Endothelial cell of umbilical vein (primary cell): Measurements from ENCODE around the gene AMELY. TPM values are rescaled to one million over a fixed set of nuclear protein-coding genes. Genes with fewer than 3 reads are reported as not detected.

Source experiments
- BruUV-seq: library from RNA; stranded (reverse); fragments of 400-500 nt; replicated peaks from 2 replicates; lab custom pipeline; 2021; lab: Mats Ljungman, UMichigan
- CTCF ChIA-PET: fragments of 300-600, 350-600 bp; sonication (Branson Sonifier 250); formaldehyde crosslinking; loops from one replicate; lab custom pipeline; 2021; ENCODE audit warnings: antibody characterized with exemption, inconsistent platforms; lab: Charles Lee
- POLR2A ChIA-PET: fragments of 300-600, 350-600 bp; sonication (Branson Sonifier 250); formaldehyde crosslinking; loops from one replicate; lab custom pipeline; 2021; ENCODE audit warnings: antibody characterized with exemption, inconsistent platforms; lab: Charles Lee
- DNase-seq: peaks from one replicate; pipeline ENCODE4 v3.0.0-alpha.2; 2011; ENCODE audit warnings: low read depth, low spot score
- FAIRE-seq: peaks from 2 replicates; lab custom pipeline; 2011; peaks lifted over from hg19 to GRCh38; lab: Jason Lieb, UNC
- H2AFZ ChIP-seq: 2 replicates; pipeline ENCODE4 v1.6.0; 2012; ENCODE audit warnings: low read depth, low read length, control low read depth, inconsistent platforms
- H3K27ac ChIP-seq: 2 replicates; pipeline ENCODE4 v1.5.1; 2011; ENCODE audit warnings: low read depth, mild to moderate bottlenecking, control low read depth, low read length, moderate library complexity; ENCODE audit not compliant: insufficient read depth
- H3K27me3 ChIP-seq, 2 experiments: 2 replicates each; pipeline versions ENCODE4 v1.6.0 to v1.6.1; 2011; ENCODE audit warnings: low read length in 2 of 2, mixed read lengths in 1 of 2; ENCODE audit not compliant: control insufficient read depth in 2 of 2, insufficient read depth in 2 of 2
- H3K36me3 ChIP-seq, 2 experiments: 2 replicates in 1 of 2; 3 replicates in 1 of 2; pipeline ENCODE4 v1.5.1; 2011; ENCODE audit warnings: low read length in 2 of 2, mild to moderate bottlenecking in 1 of 2, moderate library complexity in 1 of 2; ENCODE audit not compliant: control insufficient read depth in 2 of 2, insufficient read depth in 2 of 2; ENCODE audit errors: extremely low read depth in 1 of 2
- H3K4me1 ChIP-seq: 3 replicates; pipeline ENCODE4 v1.5.1; 2011; ENCODE audit warnings: mild to moderate bottlenecking, low read length; ENCODE audit not compliant: control insufficient read depth, insufficient read depth; ENCODE audit errors: extremely low read depth
- H3K4me2 ChIP-seq: 2 replicates; pipeline ENCODE4 v1.6.1; 2011; ENCODE audit warnings: low read length, control low read depth, mixed read lengths; ENCODE audit not compliant: insufficient read depth
- H3K4me3 ChIP-seq, 3 experiments: fragments of 200-600 bp in 1 of 3; sonication (generic), shearing (Covaris generic) in 1 of 3; replicated peaks in 1 of 3; 2 replicates each; pipeline ENCODE4 v1.5.1; 2011 to 2016; ENCODE audit warnings: control low read depth in 3 of 3, low read length in 3 of 3, mild to moderate bottlenecking in 2 of 3, inconsistent platforms in 1 of 3, low read depth in 1 of 3, moderate library complexity in 1 of 3; ENCODE audit not compliant: insufficient read depth in 1 of 3
- H3K79me2 ChIP-seq: 2 replicates; pipeline ENCODE4 v1.6.0; 2012; ENCODE audit warnings: low read length, inconsistent platforms; ENCODE audit not compliant: control insufficient read depth, insufficient read depth
- H3K9ac ChIP-seq: replicated peaks from 2 replicates; pipeline ENCODE3; 2011; ENCODE audit warnings: low read length, control low read depth; ENCODE audit not compliant: insufficient read depth; ENCODE audit errors: extremely low read depth
- H3K9me1 ChIP-seq: replicated peaks from 3 replicates; pipeline ENCODE4 v1.6.0; 2011; ENCODE audit warnings: mild to moderate bottlenecking, low read length; ENCODE audit not compliant: control insufficient read depth, insufficient read depth; ENCODE audit errors: extremely low read depth
- H3K9me3 ChIP-seq: replicated peaks from 2 replicates; pipeline ENCODE4 v1.5.1; 2012; ENCODE audit warnings: low read length, inconsistent platforms; ENCODE audit not compliant: control insufficient read depth, insufficient read depth
- H4K20me1 ChIP-seq: replicated peaks from 2 replicates; pipeline ENCODE3; 2011; ENCODE audit warnings: mild to moderate bottlenecking, low read length; ENCODE audit not compliant: control insufficient read depth, insufficient read depth; ENCODE audit errors: extremely low read depth
- EZH2 ChIP-seq: IDR thresholded peaks from 2 replicates; pipeline ENCODE4 v1.6.1; 2012; ENCODE audit warnings: borderline replicate concordance, low read depth, mild to moderate bottlenecking, moderate library complexity, low read length, inconsistent platforms; ENCODE audit not compliant: severe bottlenecking
- FOS ChIP-seq: IDR thresholded peaks from 2 replicates; pipeline ENCODE4 v1.6.1; 2011; ENCODE audit warnings: mild to moderate bottlenecking, low read length, moderate library complexity, borderline replicate concordance; ENCODE audit not compliant: insufficient read depth
- GATA2 ChIP-seq: IDR thresholded peaks from 2 replicates; pipeline ENCODE4 v1.7.0; 2011; ENCODE audit warnings: low read depth, mild to moderate bottlenecking, moderate library complexity, mixed read lengths, low read length; ENCODE audit not compliant: insufficient read length, insufficient read depth
- JUN ChIP-seq: IDR thresholded peaks from 2 replicates; pipeline ENCODE4 v1.6.1; 2011; ENCODE audit warnings: borderline replicate concordance, low read depth; ENCODE audit not compliant: insufficient read length, insufficient read depth
- MYC ChIP-seq: IDR thresholded peaks from one replicate; pipeline ENCODE4 v1.6.1; 2011; ENCODE audit warnings: mild to moderate bottlenecking, low read depth, low read length
- POLR2A ChIP-seq: IDR thresholded peaks from 2 replicates; pipeline ENCODE4 v1.6.1; 2012; ENCODE audit warnings: low read depth, mild to moderate bottlenecking, control low read depth, low read length
- POLR2AphosphoS5 ChIP-seq: IDR thresholded peaks from 2 replicates; pipeline ENCODE4 v1.6.1; 2012; ENCODE audit warnings: low read depth, mild to moderate bottlenecking, control low read depth, low read length, moderate library complexity; ENCODE audit not compliant: insufficient read depth
- dilution Hi-C: fragments of 300-500 bp; cut with MboI; formaldehyde crosslinking; loops from one replicate; pipeline ENCODE4 v1.15.0; 2019; ENCODE audit warnings: low sequenced_read_pairs; ENCODE audit not compliant: extremely low pct_ligation_motif_present
- intact Hi-C: fragments of 100-400 bp; cut with micrococcal nuclease; formaldehyde crosslinking; loops from one replicate; pipeline ENCODE4 v1.10.0; 2022
- polyA plus RNA-seq, 4 experiments: library from polyadenylated mRNA; depleted of rRNA in 3 of 4; stranded (reverse) in 3 of 4; unstranded in 1 of 4; fragments of >200 nt; gene quantifications; 2 replicates each; pipeline versions ENCODE4 v1.2.1 to v1.2.3, GENCODE V29; 2011 to 2012; ENCODE audit warnings: missing spikeins in 1 of 4
- total RNA-seq: library from RNA; stranded (reverse); gene quantifications from 2 replicates; pipeline ENCODE4 v1.2.3, GENCODE V29; 2021
- TF ChIP-seq, protein P1 (sequence below): IDR thresholded peaks from 2 replicates; pipeline ENCODE4 v1.6.1; 2011; ENCODE audit not compliant: insufficient read depth, insufficient read length
- TF ChIP-seq, protein P2 (sequence below), 2 donors: IDR thresholded peaks; 1 replicate in 1 of 2; 2 replicates in 1 of 2; pipeline ENCODE4 v1.5.1; 2011; ENCODE audit warnings: low read length in 2 of 2, mild to moderate bottlenecking in 2 of 2, moderate library complexity in 2 of 2, control low read depth in 1 of 2, inconsistent platforms in 1 of 2, low read depth in 1 of 2; ENCODE audit not compliant: insufficient read depth in 1 of 2; ENCODE audit errors: extremely low read depth in 1 of 2

Gene AMELY
- total and polyA plus RNA-seq, 2 donors (not counting 3 experiments of a cell fraction or from before 2014, with no cell fraction given): not detected

DNA sequence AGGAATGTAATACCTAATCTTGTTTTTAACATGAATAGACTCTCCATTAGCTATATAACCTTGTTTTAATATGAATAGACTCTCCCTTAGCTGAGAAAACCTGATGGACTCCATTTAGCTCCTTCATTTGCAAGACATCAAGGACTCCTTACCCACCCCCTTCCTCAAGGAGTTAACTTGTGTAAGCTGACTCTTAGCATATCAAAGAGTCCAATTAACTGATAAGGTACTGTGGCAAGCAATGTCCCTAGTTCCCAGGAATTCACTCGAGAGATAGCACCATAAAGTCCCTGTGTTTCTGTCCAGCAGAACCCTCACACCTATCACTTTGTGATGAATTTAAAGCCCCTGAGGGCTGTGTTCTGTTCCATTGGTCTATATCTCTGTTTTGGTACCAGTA is 16.3 kb downstream of the AMELY start:
- no peak for FAIRE-seq
- TF ChIP-seq, protein P1, sequence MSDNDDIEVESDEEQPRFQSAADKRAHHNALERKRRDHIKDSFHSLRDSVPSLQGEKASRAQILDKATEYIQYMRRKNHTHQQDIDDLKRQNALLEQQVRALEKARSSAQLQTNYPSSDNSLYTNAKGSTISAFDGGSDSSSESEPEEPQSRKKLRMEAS: no peak
- TF ChIP-seq EZH2 (no peak), GATA2 (no peak), POLR2AphosphoS5 (no peak), FOS (no peak), JUN (no peak), POLR2A (no peak), MYC (no peak)
- TF ChIP-seq, protein P2, sequence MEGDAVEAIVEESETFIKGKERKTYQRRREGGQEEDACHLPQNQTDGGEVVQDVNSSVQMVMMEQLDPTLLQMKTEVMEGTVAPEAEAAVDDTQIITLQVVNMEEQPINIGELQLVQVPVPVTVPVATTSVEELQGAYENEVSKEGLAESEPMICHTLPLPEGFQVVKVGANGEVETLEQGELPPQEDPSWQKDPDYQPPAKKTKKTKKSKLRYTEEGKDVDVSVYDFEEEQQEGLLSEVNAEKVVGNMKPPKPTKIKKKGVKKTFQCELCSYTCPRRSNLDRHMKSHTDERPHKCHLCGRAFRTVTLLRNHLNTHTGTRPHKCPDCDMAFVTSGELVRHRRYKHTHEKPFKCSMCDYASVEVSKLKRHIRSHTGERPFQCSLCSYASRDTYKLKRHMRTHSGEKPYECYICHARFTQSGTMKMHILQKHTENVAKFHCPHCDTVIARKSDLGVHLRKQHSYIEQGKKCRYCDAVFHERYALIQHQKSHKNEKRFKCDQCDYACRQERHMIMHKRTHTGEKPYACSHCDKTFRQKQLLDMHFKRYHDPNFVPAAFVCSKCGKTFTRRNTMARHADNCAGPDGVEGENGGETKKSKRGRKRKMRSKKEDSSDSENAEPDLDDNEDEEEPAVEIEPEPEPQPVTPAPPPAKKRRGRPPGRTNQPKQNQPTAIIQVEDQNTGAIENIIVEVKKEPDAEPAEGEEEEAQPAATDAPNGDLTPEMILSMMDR (IDR thresholded peaks at IDR 0.05; ENCODE audit: extremely low read depth in 1 of 2, insufficient read depth in 1 of 2, low read depth in 1 of 2, low read length in 2 of 2): no peak

More for the DNA sequence above, 16.3 kb downstream of the AMELY start:
- H3K9me3 ChIP-seq: no peaks in the 10 kb centered on the region
- H3K9me1 ChIP-seq: no peaks in the 10 kb centered on the region
- no peak for DNase-seq
- H3K9ac ChIP-seq: no peak overlapping the region
- intact Hi-C loops (no loop called here), dilution Hi-C loops (no loop called here)
- no peaks in the 10 kb centered on the region for H3K27me3 ChIP-seq
- no peak overlapping the region for H3K27ac ChIP-seq
- no peaks in the 10 kb centered on the region for H3K79me2 ChIP-seq
- no peak overlapping the region for H3K4me3 ChIP-seq
- H2AFZ ChIP-seq: no peak overlapping the region
- CTCF ChIA-PET: no interaction called here
- POLR2A ChIA-PET: no interaction called here
- no peak overlapping the region for H3K4me2 ChIP-seq
- H4K20me1 ChIP-seq: no peaks in the 10 kb centered on the region
- H3K4me1 ChIP-seq: no peaks in the 10 kb centered on the region
- H3K36me3 ChIP-seq: no peaks in the 10 kb centered on the region
- no TSS peak for BruUV-seq
